ENCODE results near the gene SERPING1. TPM values are rescaled to one million over a fixed set of nuclear protein-coding genes. Genes with fewer than 3 reads are reported as not detected.

The SERPING1 gene
- total and polyA plus RNA-seq, 2 of the 13 experiments (the other 11 are each of a cell fraction or from before 2014, with no cell fraction given): 2.0 to 10.4 TPM

- TF ChIP-seq ZSCAN22 (CRISPR knock-in tag; IDR thresholded peaks at IDR 0.05): peak; percentile 82; the same call in 1 of the 2 replicates
- TF ChIP-seq, protein P1, sequence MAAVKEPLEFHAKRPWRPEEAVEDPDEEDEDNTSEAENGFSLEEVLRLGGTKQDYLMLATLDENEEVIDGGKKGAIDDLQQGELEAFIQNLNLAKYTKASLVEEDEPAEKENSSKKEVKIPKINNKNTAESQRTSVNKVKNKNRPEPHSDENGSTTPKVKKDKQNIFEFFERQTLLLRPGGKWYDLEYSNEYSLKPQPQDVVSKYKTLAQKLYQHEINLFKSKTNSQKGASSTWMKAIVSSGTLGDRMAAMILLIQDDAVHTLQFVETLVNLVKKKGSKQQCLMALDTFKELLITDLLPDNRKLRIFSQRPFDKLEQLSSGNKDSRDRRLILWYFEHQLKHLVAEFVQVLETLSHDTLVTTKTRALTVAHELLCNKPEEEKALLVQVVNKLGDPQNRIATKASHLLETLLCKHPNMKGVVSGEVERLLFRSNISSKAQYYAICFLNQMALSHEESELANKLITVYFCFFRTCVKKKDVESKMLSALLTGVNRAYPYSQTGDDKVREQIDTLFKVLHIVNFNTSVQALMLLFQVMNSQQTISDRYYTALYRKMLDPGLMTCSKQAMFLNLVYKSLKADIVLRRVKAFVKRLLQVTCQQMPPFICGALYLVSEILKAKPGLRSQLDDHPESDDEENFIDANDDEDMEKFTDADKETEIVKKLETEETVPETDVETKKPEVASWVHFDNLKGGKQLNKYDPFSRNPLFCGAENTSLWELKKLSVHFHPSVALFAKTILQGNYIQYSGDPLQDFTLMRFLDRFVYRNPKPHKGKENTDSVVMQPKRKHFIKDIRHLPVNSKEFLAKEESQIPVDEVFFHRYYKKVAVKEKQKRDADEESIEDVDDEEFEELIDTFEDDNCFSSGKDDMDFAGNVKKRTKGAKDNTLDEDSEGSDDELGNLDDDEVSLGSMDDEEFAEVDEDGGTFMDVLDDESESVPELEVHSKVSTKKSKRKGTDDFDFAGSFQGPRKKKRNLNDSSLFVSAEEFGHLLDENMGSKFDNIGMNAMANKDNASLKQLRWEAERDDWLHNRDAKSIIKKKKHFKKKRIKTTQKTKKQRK (IDR thresholded peaks at IDR 0.05; ENCODE audit: low read length): no peak
- no peak for TF ChIP-seq REST (IDR thresholded peaks at IDR 0.05; ENCODE audit: borderline replicate concordance in 1 of 2, low read depth in 1 of 2, low read length in 2 of 2)
- no peak for TF ChIP-seq IRF2 (CRISPR knock-in tag; IDR thresholded peaks at IDR 0.05)
- no peak for TF ChIP-seq ISX (CRISPR knock-in tag; conservative IDR thresholded peaks at IDR 0.05)
- peak; percentile 67 for TF ChIP-seq XRCC5 (optimal IDR thresholded peaks at IDR 0.05; ENCODE audit: low read length)
- TF ChIP-seq, protein P2, sequence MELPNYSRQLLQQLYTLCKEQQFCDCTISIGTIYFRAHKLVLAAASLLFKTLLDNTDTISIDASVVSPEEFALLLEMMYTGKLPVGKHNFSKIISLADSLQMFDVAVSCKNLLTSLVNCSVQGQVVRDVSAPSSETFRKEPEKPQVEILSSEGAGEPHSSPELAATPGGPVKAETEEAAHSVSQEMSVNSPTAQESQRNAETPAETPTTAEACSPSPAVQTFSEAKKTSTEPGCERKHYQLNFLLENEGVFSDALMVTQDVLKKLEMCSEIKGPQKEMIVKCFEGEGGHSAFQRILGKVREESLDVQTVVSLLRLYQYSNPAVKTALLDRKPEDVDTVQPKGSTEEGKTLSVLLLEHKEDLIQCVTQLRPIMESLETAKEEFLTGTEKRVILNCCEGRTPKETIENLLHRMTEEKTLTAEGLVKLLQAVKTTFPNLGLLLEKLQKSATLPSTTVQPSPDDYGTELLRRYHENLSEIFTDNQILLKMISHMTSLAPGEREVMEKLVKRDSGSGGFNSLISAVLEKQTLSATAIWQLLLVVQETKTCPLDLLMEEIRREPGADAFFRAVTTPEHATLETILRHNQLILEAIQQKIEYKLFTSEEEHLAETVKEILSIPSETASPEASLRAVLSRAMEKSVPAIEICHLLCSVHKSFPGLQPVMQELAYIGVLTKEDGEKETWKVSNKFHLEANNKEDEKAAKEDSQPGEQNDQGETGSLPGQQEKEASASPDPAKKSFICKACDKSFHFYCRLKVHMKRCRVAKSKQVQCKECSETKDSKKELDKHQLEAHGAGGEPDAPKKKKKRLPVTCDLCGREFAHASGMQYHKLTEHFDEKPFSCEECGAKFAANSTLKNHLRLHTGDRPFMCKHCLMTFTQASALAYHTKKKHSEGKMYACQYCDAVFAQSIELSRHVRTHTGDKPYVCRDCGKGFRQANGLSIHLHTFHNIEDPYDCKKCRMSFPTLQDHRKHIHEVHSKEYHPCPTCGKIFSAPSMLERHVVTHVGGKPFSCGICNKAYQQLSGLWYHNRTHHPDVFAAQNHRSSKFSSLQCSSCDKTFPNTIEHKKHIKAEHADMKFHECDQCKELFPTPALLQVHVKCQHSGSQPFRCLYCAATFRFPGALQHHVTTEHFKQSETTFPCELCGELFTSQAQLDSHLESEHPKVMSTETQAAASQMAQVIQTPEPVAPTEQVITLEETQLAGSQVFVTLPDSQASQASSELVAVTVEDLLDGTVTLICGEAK (IDR thresholded peaks at IDR 0.05): no peak
- TF ChIP-seq, protein P2 (CRISPR knock-in tag; IDR thresholded peaks at IDR 0.05): 0 out of 2 replicates have a peak, but pooled peaks have one; percentile 19
- TF ChIP-seq SMYD3 (CRISPR knock-in tag; IDR thresholded peaks at IDR 0.05): no peak
- no peak for TF ChIP-seq ZNF33B (CRISPR knock-in tag; IDR thresholded peaks at IDR 0.05)
- TF ChIP-seq ZNF777 (CRISPR knock-in tag; IDR thresholded peaks at IDR 0.05): peak; percentile 95
- no peak; the same call in 1 of the 2 replicates for TF ChIP-seq MAFG (CRISPR knock-in tag; IDR thresholded peaks at IDR 0.05)
These were observed 29.8 kb upstream of the SERPING1 start, which contains the start of gene UBE2L6 (continued) for GRCh38 chr11:57567515-57568329.
